ENCODE data around the gene DNALI1. TPM values are rescaled to one million over a fixed set of nuclear protein-coding genes. Genes with fewer than 3 reads are reported as not detected.

The DNALI1 gene
- total RNA-seq = 0.20 and 0.34 TPM in 2 replicates

GRCh38 chr1:37556712-37557196, at the start of gene DNALI1:
TSS of gene DNALI1 (plus strand) at chr1:37556940. CDS start at chr1:37556995, 55 bp downstream.

GRCh38 chr1:37514350-37515184, 42.2 kb upstream of the DNALI1 start, which contains the start of gene MEAF6:
TSS of gene MEAF6 (minus strand) at chr1:37514766. CDS start at chr1:37514746, 20 bp downstream.

GRCh38 chr1:37553927-37554808, 2.6 kb upstream of the DNALI1 start, which contains the start of gene SNIP1:
TSS of gene SNIP1 (minus strand) at chr1:37554293. CDS start at chr1:37554229, 64 bp downstream.

GRCh38 chr1:37595440-37596181, 38.9 kb downstream of the DNALI1 start, which contains the start of gene GNL2:
TSS of gene GNL2 (minus strand) at chr1:37595937. CDS start at chr1:37595822, 115 bp downstream.

Other genes with a start within 250 kb of the DNALI1 start
- 4.2 and 5.7 TPM in 2 replicates for gene ZC3H12A, start 82.4 kb upstream of the DNALI1 start, total RNA-seq
- 58.8 and 85.2 TPM in 2 replicates for gene MEAF6, start 42.2 kb upstream of the DNALI1 start, total RNA-seq
- gene SNIP1, start 2.6 kb upstream of the DNALI1 start, total RNA-seq = 7.9 and 11.3 TPM in 2 replicates
- 30.7 and 33.2 TPM in 2 replicates for gene GNL2, start 39.0 kb downstream of the DNALI1 start, total RNA-seq
- not detected in 2 replicates for gene RSPO1, start 78.0 kb downstream of the DNALI1 start, total RNA-seq
- gene CDCA8, start 135.6 kb downstream of the DNALI1 start, total RNA-seq = 31.5 and 34.0 TPM in 2 replicates
- gene EPHA10, start 208.2 kb downstream of the DNALI1 start, total RNA-seq = not detected in 2 replicates
- gene MANEAL, start 236.9 kb downstream of the DNALI1 start, total RNA-seq = 0.40 and 0.59 TPM in 2 replicates

Measured in mammary microvascular endothelial cell (primary cell).